Measurements from ENCODE around the gene ACTR8.

Gene ACTR8

GRCh38 chr3:53900666-53901331, 18.8 kb upstream of the ACTR8 start:
- Histone ChIP-seq H3K9me3 (ENCODE audit: insufficient read depth, low read length, severe bottlenecking) (no peaks in the 10 kb centered on the region), H3K4me2 (ENCODE audit: insufficient read depth, low read length) (no peak overlapping the region), H3K9ac (ENCODE audit: low read depth, low read length) (no peak overlapping the region), H3K27ac (ENCODE audit: low read length) (no peak overlapping the region), H3K79me2 (ENCODE audit: insufficient read depth, low read length) (no peaks in the 10 kb centered on the region), H3K4me3 (ENCODE audit: low read depth in 1 of 2, low read length in 2 of 2) (no peak overlapping the region), H4K20me1 (ENCODE audit: insufficient read depth, low read length) (no peaks in the 10 kb centered on the region), H2AFZ (ENCODE audit: low read depth, low read length) (no peak overlapping the region), H3K4me1 (ENCODE audit: insufficient read depth, low read length) (no peaks in the 10 kb centered on the region), H3K36me3 (ENCODE audit: insufficient read depth, low read length) (no peaks in the 10 kb centered on the region), H3K27me3 (ENCODE audit: insufficient read depth, low read length, poor library complexity) (peaks cover 7% of the 10 kb centered on the region)
- ATAC-seq (ENCODE audit: insufficient read depth, low read depth) = no peak
- TF ChIP-seq CTCF (IDR thresholded peaks at IDR 0.05; ENCODE audit: borderline replicate concordance, extremely low read depth, low read length, poor library complexity, severe bottlenecking) (no peak), EZH2 (IDR thresholded peaks at IDR 0.05; ENCODE audit: borderline replicate concordance, low read depth, low read length, severe bottlenecking) (no peak)
- no peak for DNase-seq

GRCh38 chr3:53899750-53900149, 17.8 kb upstream of the ACTR8 start:
- no peaks in the 10 kb centered on the region for H3K4me1 ChIP-seq (ENCODE audit: insufficient read depth, low read length)
- no peak for DNase-seq
- H2AFZ ChIP-seq (ENCODE audit: low read depth, low read length) = no peak overlapping the region
- H3K36me3 ChIP-seq (ENCODE audit: insufficient read depth, low read length) = no peaks in the 10 kb centered on the region
- TF ChIP-seq CTCF (IDR thresholded peaks at IDR 0.05; ENCODE audit: borderline replicate concordance, extremely low read depth, low read length, poor library complexity, severe bottlenecking) (no peak), EZH2 (IDR thresholded peaks at IDR 0.05; ENCODE audit: borderline replicate concordance, low read depth, low read length, severe bottlenecking) (no peak)
- no peaks in the 10 kb centered on the region for H4K20me1 ChIP-seq (ENCODE audit: insufficient read depth, low read length)
- H3K27me3 ChIP-seq (ENCODE audit: insufficient read depth, low read length, poor library complexity) = peaks cover 4% of the 10 kb centered on the region
- H3K79me2 ChIP-seq (ENCODE audit: insufficient read depth, low read length) = no peaks in the 10 kb centered on the region
- H3K4me2 ChIP-seq (ENCODE audit: insufficient read depth, low read length) = no peak overlapping the region
- ATAC-seq (ENCODE audit: insufficient read depth, low read depth) = no peak
- H3K9me3 ChIP-seq (ENCODE audit: insufficient read depth, low read length, severe bottlenecking) = no peaks in the 10 kb centered on the region
- no peak overlapping the region for H3K9ac ChIP-seq (ENCODE audit: low read depth, low read length)
- no peak overlapping the region for H3K4me3 ChIP-seq (ENCODE audit: low read depth in 1 of 2, low read length in 2 of 2)
- no peak overlapping the region for H3K27ac ChIP-seq (ENCODE audit: low read length)

- Histone ChIP-seq H3K9me3 (ENCODE audit: insufficient read depth, low read length, severe bottlenecking) (no peaks in the 10 kb centered on the region), H3K4me2 (ENCODE audit: insufficient read depth, low read length) (no peak overlapping the region)
- no peak for ATAC-seq (ENCODE audit: insufficient read depth, low read depth)
Observed at GRCh38 chr3:53892286-53892637, 10.3 kb upstream of the ACTR8 start.

More at GRCh38 chr3:53892286-53892637, 10.3 kb upstream of the ACTR8 start:
- H3K4me3 ChIP-seq (ENCODE audit: low read depth in 1 of 2, low read length in 2 of 2) = no peak overlapping the region
- peaks cover 21% of the 10 kb centered on the region for H3K27me3 ChIP-seq (ENCODE audit: insufficient read depth, low read length, poor library complexity)
- H3K79me2 ChIP-seq (ENCODE audit: insufficient read depth, low read length) = no peaks in the 10 kb centered on the region
- H3K36me3 ChIP-seq (ENCODE audit: insufficient read depth, low read length) = no peaks in the 10 kb centered on the region
- H3K9ac ChIP-seq (ENCODE audit: low read depth, low read length) = no peak overlapping the region
- no peaks in the 10 kb centered on the region for H4K20me1 ChIP-seq (ENCODE audit: insufficient read depth, low read length)
- no peak overlapping the region for H2AFZ ChIP-seq (ENCODE audit: low read depth, low read length)
- H3K4me1 ChIP-seq (ENCODE audit: insufficient read depth, low read length) = no peaks in the 10 kb centered on the region
- TF ChIP-seq EZH2 (IDR thresholded peaks at IDR 0.05; ENCODE audit: borderline replicate concordance, low read depth, low read length, severe bottlenecking) (no peak), CTCF (IDR thresholded peaks at IDR 0.05; ENCODE audit: borderline replicate concordance, extremely low read depth, low read length, poor library complexity, severe bottlenecking) (no peak)
- no peak overlapping the region for H3K27ac ChIP-seq (ENCODE audit: low read length)
- no peak for DNase-seq

Measured in DND-41 (cell line).